ENCODE measurements around the gene KLHL20.
"Not testable (repeated sequence)": the region's sequence is repeated elsewhere in the genome, so short reads cannot be mapped to it uniquely, and the experiment has no call there.

DNA sequence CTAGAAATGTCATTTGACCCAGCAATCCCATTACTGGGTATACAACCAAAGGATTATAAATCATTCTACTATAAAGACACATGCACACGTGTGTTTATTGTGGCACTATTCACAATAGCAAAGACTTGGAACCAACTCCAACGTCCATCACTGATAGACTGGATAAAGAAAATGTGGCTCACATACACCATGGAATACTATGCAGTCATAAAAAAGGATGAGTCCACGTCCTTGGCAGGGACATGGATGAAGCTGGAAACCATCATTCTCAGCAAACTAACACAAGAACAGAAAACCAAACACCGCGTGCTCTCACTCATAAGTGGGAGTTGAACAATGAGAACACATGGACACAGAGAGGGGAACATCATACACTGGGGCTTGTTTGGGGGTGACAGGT is 34.6 kb upstream of the KLHL20 start:
- TF ChIP-seq, protein P1, sequence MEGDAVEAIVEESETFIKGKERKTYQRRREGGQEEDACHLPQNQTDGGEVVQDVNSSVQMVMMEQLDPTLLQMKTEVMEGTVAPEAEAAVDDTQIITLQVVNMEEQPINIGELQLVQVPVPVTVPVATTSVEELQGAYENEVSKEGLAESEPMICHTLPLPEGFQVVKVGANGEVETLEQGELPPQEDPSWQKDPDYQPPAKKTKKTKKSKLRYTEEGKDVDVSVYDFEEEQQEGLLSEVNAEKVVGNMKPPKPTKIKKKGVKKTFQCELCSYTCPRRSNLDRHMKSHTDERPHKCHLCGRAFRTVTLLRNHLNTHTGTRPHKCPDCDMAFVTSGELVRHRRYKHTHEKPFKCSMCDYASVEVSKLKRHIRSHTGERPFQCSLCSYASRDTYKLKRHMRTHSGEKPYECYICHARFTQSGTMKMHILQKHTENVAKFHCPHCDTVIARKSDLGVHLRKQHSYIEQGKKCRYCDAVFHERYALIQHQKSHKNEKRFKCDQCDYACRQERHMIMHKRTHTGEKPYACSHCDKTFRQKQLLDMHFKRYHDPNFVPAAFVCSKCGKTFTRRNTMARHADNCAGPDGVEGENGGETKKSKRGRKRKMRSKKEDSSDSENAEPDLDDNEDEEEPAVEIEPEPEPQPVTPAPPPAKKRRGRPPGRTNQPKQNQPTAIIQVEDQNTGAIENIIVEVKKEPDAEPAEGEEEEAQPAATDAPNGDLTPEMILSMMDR (IDR thresholded peaks at IDR 0.05) = not testable (repeated sequence)
- not testable (repeated sequence) for TF ChIP-seq POLR2A (IDR thresholded peaks at IDR 0.05)
